Small intestine (tissue), 7 donors: ENCODE results near the gene STK32A. TPM values are rescaled to one million over a fixed set of nuclear protein-coding genes. Genes with fewer than 3 reads are reported as not detected.
"Not testable (repeated sequence)": the region's sequence is repeated elsewhere in the genome, so short reads cannot be mapped to it uniquely, and the experiment has no call there.

Source experiments
- DNase-seq, 2 donors: peaks; one replicate each; pipeline versions ENCODE4 v3.0.0 to v3.0.0-alpha.2; 2013
- FAIRE-seq: peaks from 2 replicates; lab custom pipeline; 2012; peaks lifted over from hg19 to GRCh38; lab: Jason Lieb, UNC
- H3K27ac ChIP-seq, 3 donors: one replicate each; pipeline ENCODE4 v1.5.1; 2013; ENCODE audit warnings: low read length in 2 of 3, mild to moderate bottlenecking in 2 of 3, control low read depth in 1 of 3, inconsistent platforms in 1 of 3, low read depth in 1 of 3, moderate library complexity in 1 of 3
- H3K27me3 ChIP-seq, 3 donors: one replicate each; pipeline ENCODE4 v1.6.1; 2013; ENCODE audit warnings: low read length in 3 of 3, inconsistent platforms in 1 of 3; ENCODE audit not compliant: control insufficient read depth in 3 of 3, insufficient read depth in 3 of 3
- H3K36me3 ChIP-seq, 3 donors: one replicate each; pipeline ENCODE4 v1.6.1; 2013; ENCODE audit warnings: low read length in 3 of 3, inconsistent platforms in 1 of 3, low read depth in 1 of 3, mild to moderate bottlenecking in 1 of 3, moderate library complexity in 1 of 3; ENCODE audit not compliant: control insufficient read depth in 3 of 3, insufficient read depth in 2 of 3
- H3K4me1 ChIP-seq, 3 donors: one replicate each; pipeline ENCODE4 v1.6.1; 2013; ENCODE audit warnings: low read length in 2 of 3, inconsistent platforms in 1 of 3, low read depth in 1 of 3, mild to moderate bottlenecking in 1 of 3, moderate library complexity in 1 of 3; ENCODE audit not compliant: control insufficient read depth in 3 of 3, insufficient read depth in 2 of 3
- H3K4me3 ChIP-seq, 3 donors: one replicate each; pipeline ENCODE4 v1.5.1; 2013; ENCODE audit warnings: low read length in 3 of 3, control low read depth in 1 of 3, inconsistent platforms in 1 of 3, low read depth in 1 of 3, mild to moderate bottlenecking in 1 of 3, moderate library complexity in 1 of 3
- H3K9me3 ChIP-seq, 2 donors: one replicate each; pipeline ENCODE4 v1.6.1; 2013; ENCODE audit warnings: low read depth in 1 of 2, low read length in 1 of 2; ENCODE audit not compliant: control insufficient read depth in 2 of 2, insufficient read depth in 1 of 2
- WGBS, 3 donors: extraction: QIAGEN DNeasy Blood & Tissue Kit; methylation state at CpG; one replicate each; pipeline ENCODE4 v1.1.7; 2013; 5-methylcytosine and 5-hydroxymethylcytosine counted together
- polyA plus RNA-seq, 4 donors: library from polyadenylated mRNA; stranded (reverse) in 3 of 4; unstranded in 1 of 4; fragments of 200-250 nt in 3 of 4; fragments of 120-200 nt in 1 of 4; gene quantifications; one replicate each; pipeline versions ENCODE4 v1.2.1 to v1.2.3, GENCODE V29; 2013
- donor health status: healthy with polysubstance abuse.
- donor health status: control.
- donor health status: control.
- donor health status: Bipolar disorder and iron deficiency.
- donor health status: healthy.

STK32A gene
- polyA plus RNA-seq, 4 donors: 0.27 to 0.92 (median 0.43) TPM; not detected in 1

DNA sequence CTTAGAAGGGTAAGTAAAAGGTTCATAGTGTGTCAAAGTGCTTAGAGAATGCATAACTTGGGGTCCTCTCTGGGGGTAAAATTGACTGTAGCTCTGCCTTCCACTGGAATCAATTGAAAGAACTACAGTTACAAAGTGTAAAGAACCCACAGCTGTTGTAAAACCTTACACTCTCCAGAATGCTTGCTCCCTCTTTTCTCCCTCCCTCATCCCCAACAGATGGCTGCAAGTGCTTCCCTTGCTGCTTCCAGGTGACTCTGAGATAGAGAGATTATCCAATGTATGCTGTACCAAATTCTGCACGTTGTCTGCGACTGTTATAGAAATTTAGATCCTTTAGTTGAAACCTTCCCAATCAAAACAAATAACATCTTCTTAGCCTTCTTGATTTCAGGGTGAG, 126.0 kb downstream of the STK32A start:
- no peaks in the 10 kb centered on the region for H3K4me1 ChIP-seq
- no peaks in the 10 kb centered on the region for H3K36me3 ChIP-seq
- 75 to 86% (median 83%) methylated on average over 2 of the region's 2 CpGs for WGBS, 3 donors
- DNase-seq (no peak), FAIRE-seq (no peak)
- H3K27me3 ChIP-seq: no peaks in the 10 kb centered on the region
- no peak overlapping the region for H3K4me3 ChIP-seq
- no peak overlapping the region for H3K27ac ChIP-seq
- H3K9me3 ChIP-seq: no peaks in the 10 kb centered on the region

DNA sequence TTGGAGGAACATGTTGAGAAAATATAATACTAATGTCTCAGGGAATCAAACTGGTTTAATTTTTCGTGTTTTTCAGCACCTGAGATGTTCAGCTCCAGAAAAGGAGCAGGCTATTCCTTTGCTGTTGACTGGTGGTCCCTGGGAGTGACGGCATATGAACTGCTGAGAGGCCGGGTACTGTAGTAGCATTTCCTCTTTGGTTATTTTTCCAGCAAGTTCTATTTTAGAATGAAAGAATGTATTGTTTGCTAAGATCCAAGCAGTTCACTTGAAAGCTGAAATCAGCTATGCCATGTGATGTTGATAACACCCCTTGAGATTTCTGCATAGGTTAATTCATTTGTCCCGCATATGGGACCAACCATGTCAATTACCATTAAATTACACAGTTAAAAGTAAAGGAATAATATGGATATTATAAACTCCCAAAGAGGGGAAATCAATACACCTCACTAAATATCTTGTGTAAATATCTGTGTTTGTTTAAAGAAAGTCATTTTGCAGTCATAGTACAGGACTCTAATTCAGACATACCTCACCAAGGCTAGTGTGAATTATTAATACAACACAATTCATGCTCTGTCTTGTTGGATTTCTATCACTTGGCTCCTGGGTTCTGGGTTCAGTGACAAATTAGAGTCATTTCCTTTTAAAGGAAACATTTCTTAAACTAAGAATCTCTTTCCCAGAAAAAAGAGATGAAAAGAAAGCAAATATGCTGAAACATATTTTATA, 126.8 kb downstream of the STK32A start:
- FAIRE-seq: no peak
- Histone ChIP-seq H3K36me3 (no peaks in the 10 kb centered on the region), H3K27me3 (peaks cover 0 to 3% (median 0%) of the 10 kb centered on the region in 3 donors), H3K27ac (no peak overlapping the region), H3K4me3 (no peak overlapping the region), H3K9me3 (no peaks in the 10 kb centered on the region), H3K4me1 (no peaks in the 10 kb centered on the region)
- WGBS, 3 donors: 56 to 66% (median 59%) methylated on average over 4 of the region's 4 CpGs
- DNase-seq: no peak

DNA sequence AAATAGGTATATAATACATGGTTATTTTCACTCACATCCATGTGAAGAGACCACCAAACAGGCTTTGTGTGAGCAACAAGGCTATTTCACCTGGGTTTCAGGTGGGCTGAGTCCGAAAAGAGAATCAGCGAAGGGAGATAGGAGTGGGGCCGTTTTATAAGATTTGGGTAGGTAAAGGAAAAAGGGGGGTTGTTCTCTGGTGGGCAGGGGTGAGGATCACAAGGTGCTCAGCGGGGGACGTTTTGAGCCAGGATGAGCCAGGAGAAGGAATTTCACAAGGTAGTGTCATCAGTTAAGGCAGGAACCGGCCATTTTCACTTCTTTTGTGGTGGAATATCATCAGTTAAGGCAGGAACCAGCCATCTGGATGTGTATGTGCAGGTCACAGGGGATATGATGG, 132.6 kb downstream of the STK32A start:
- WGBS, 3 donors: 79 to 84% (median 84%) methylated on average over 6 of the region's 6 CpGs
- H3K36me3 ChIP-seq, H3K27me3 ChIP-seq, H3K9me3 ChIP-seq, H3K27ac ChIP-seq, H3K4me1 ChIP-seq, H3K4me3 ChIP-seq, DNase-seq, FAIRE-seq: not testable (repeated sequence)

DNA sequence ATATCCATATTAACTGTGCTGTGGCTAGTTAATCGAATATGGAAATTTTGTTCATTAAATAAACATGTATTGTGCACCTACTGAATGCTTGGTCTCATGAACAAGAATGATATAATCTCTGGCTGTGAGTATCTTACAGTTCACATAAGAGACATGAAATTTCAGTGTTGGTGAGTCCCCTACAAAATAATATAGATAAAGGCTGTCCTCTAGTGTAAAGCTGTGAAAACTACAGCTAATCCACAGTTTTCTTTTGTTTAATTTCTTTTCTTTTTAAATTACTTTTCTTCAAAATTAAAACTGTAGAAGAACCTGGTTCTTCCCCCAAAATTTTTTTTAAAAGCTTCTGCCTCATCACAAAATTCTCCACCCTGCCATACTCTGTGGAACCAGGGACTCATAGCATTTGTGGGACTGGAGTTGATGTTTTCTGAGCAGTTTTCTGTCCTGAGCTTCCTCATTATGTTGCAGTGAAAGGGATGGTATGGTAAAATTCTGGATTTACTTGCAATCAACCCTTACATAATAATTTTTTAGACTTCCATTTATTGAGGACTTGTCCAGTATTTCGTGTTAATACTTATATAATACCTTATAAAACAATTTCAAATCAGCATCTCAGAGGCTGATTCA, 135.0 kb downstream of the STK32A start:
- no peak for FAIRE-seq
- 9 to 35% (median 33%) methylated on average over 2 of the region's 2 CpGs for WGBS, 3 donors

DNA sequence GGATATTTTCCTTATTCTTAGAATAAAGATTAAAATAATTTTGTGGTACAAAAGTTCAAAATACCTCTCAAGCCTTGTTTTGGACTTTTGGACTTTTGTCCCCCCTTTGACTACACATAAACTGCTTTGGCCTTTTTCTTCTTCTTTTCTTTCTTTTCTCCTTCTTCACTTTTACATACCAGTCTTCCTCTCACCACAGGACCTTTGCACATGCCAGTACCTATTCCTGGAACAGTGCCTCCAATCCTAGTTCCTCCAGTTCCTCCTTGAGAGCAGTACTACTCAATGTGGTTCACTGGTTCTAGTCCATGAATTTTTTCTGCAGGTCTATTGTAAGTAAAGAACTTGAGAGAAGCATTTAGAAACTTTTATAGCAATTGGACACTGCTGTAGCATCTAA, 136.5 kb downstream of the STK32A start:
- no peaks in the 10 kb centered on the region for H3K36me3 ChIP-seq
- H3K9me3 ChIP-seq: no peaks in the 10 kb centered on the region
- no peak overlapping the region for H3K27ac ChIP-seq
- no peaks in the 10 kb centered on the region for H3K4me1 ChIP-seq
- DNase-seq: no peak
- H3K4me3 ChIP-seq: no peak overlapping the region
- no peak for FAIRE-seq
- H3K27me3 ChIP-seq: no peaks in the 10 kb centered on the region

More for the DNA sequence above, 135.0 kb downstream of the STK32A start:
- H3K4me3 ChIP-seq: no peak overlapping the region
- no peaks in the 10 kb centered on the region for H3K36me3 ChIP-seq
- H3K4me1 ChIP-seq: no peaks in the 10 kb centered on the region
- no peaks in the 10 kb centered on the region for H3K9me3 ChIP-seq
- DNase-seq: no peak
- H3K27ac ChIP-seq: no peak overlapping the region
- H3K27me3 ChIP-seq: peaks cover 0 to 3% (median 0%) of the 10 kb centered on the region in 3 donors

DNA sequence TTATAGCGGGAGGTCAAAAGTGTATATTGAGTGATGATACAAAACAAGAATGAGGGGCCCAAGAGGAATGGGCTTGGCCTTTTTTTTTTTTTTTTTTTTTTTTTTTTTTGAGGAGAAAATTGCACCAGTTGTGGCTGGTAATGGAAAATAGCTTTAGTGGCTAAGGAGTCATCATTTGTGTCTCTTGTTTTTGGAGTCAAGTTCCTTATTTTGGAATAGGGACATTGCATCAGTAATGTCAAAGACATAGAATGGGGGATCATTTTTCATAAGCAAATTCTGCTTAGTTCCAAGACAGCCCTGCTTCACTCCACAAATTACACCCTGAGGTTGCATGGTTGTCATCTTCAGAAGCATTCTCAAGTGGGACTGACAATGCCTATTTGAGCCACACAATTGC, 137.4 kb downstream of the STK32A start:
- H3K9me3 ChIP-seq: no peaks in the 10 kb centered on the region
- H3K27ac ChIP-seq: no peak overlapping the region
- no peaks in the 10 kb centered on the region for H3K4me1 ChIP-seq
- H3K36me3 ChIP-seq: no peaks in the 10 kb centered on the region
- FAIRE-seq: no peak
- H3K4me3 ChIP-seq: no peak overlapping the region
- H3K27me3 ChIP-seq: no peaks in the 10 kb centered on the region
- WGBS, 3 donors: 88 to 92% (median 89%) methylated on average over 1 of the region's 1 CpG
- no peak for DNase-seq

DNA sequence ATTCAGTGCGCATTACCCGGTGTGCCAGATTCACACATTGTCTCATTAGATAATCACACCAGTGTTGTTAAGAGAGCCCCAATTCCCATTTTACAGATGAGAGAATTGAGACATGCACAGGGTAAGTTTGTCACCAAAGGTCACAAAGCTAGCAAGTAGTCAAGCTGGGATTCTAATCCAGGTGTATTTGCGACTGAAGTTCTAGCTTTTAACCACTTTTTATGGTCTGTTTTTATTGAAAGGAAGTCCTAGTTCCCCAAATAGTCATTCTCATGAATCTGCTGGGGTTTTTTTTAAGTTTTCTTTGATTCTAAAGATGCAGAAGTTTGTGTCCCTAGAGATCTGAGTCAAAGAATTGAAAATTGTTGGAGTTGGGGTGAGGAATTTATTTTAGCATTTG, 138.5 kb downstream of the STK32A start:
- no peaks in the 10 kb centered on the region for H3K4me1 ChIP-seq
- H3K27me3 ChIP-seq: no peaks in the 10 kb centered on the region
- no peaks in the 10 kb centered on the region for H3K9me3 ChIP-seq
- H3K27ac ChIP-seq: no peak overlapping the region
- H3K36me3 ChIP-seq: no peaks in the 10 kb centered on the region
- FAIRE-seq (no peak), DNase-seq (no peak)
- H3K4me3 ChIP-seq: no peak overlapping the region
- 84 to 92% (median 88%) methylated on average over 3 of the region's 3 CpGs for WGBS, 3 donors

DNA sequence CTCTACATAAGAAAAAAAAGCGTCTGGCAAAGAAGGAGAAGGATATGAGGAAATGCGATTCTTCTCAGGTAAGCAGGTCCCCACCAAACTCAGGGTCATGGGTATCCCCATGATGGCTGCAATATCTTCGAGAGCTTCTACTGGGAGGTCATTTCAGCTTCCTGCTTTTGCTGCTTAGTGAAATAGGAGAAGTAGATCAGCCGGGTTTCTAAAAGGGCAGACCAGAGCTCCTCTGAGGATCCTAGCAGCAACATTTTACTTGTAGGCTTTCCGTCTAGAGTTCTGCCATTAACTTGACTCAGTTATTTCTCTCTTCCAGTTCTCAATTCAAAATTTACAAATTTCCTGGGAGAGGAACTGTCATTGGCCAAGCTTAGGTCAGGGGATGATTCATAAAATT, 140.3 kb downstream of the STK32A start:
- no peaks in the 10 kb centered on the region for H3K27me3 ChIP-seq
- 71 to 80% (median 76%) methylated on average over 5 of the region's 5 CpGs for WGBS, 3 donors
- no peaks in the 10 kb centered on the region for H3K4me1 ChIP-seq
- no peaks in the 10 kb centered on the region for H3K9me3 ChIP-seq
- no peaks in the 10 kb centered on the region for H3K36me3 ChIP-seq
- H3K27ac ChIP-seq: no peak overlapping the region
- FAIRE-seq (no peak), DNase-seq (no peak)
- H3K4me3 ChIP-seq: no peak overlapping the region
